ENCODE data around the gene ZDHHC24.

GRCh38 chr11:66549696-66550095 is 3.8 kb upstream of the ZDHHC24 start:
- no peak for TF ChIP-seq CTCF (conservative IDR thresholded peaks at IDR 0.05; ENCODE audit: low read depth, low read length)
- no peak for TF ChIP-seq EZH2 (IDR thresholded peaks at IDR 0.05; ENCODE audit: borderline replicate concordance, low read depth, low read length, poor library complexity, severe bottlenecking)
